ENCODE results near the gene CSTA.

GRCh38 chr3:122325769-122326168, 721 bp downstream of the CSTA start:
- no peak for TF ChIP-seq POLR2A (IDR thresholded peaks at IDR 0.05)
- TF ChIP-seq, protein P1, sequence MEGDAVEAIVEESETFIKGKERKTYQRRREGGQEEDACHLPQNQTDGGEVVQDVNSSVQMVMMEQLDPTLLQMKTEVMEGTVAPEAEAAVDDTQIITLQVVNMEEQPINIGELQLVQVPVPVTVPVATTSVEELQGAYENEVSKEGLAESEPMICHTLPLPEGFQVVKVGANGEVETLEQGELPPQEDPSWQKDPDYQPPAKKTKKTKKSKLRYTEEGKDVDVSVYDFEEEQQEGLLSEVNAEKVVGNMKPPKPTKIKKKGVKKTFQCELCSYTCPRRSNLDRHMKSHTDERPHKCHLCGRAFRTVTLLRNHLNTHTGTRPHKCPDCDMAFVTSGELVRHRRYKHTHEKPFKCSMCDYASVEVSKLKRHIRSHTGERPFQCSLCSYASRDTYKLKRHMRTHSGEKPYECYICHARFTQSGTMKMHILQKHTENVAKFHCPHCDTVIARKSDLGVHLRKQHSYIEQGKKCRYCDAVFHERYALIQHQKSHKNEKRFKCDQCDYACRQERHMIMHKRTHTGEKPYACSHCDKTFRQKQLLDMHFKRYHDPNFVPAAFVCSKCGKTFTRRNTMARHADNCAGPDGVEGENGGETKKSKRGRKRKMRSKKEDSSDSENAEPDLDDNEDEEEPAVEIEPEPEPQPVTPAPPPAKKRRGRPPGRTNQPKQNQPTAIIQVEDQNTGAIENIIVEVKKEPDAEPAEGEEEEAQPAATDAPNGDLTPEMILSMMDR (IDR thresholded peaks at IDR 0.05), result no peak

Data from body of pancreas (tissue), 4 donors.